Hepatic stellate cell (primary cell): Measurements from ENCODE around the gene SART1.
"Not testable (repeated sequence)": the region's sequence is repeated elsewhere in the genome, so short reads cannot be mapped to it uniquely, and the experiment has no call there.

Experiments used
- DNase-seq: peaks from one replicate; pipeline ENCODE4 v3.0.0; 2011; ENCODE audit warnings: low spot score

Gene SART1

GRCh38 chr11:65931773-65932557 is 29.6 kb upstream of the SART1 start:
- no peak for DNase-seq

- DNase-seq, result no peak
These were observed 29.0 kb upstream of the SART1 start for GRCh38 chr11:65932558-65932919.

- no peak for DNase-seq
These were observed 27.5 kb upstream of the SART1 start for GRCh38 chr11:65934014-65934413.

GRCh38 chr11:65937766-65938165 is 23.8 kb upstream of the SART1 start:
- DNase-seq, result no peak

- DNase-seq, result no peak
These were observed 19.7 kb upstream of the SART1 start for GRCh38 chr11:65941720-65942310.

GRCh38 chr11:65942531-65942930 is 19.0 kb upstream of the SART1 start:
- DNase-seq, result no peak

- no peak for DNase-seq
These were observed 17.3 kb upstream of the SART1 start for GRCh38 chr11:65944191-65944590.

- DNase-seq, result no peak
These were observed 16.8 kb upstream of the SART1 start for GRCh38 chr11:65944767-65945166.

GRCh38 chr11:65945430-65945911 is 16.1 kb upstream of the SART1 start, which contains the start of gene TSGA10IP:
TSGA10IP (plus strand) TSS chr11:65945480; CDS start chr11:65945676, 196 bp downstream.
- no peak for DNase-seq

- DNase-seq, result no peak
These were observed 15.5 kb upstream of the SART1 start for GRCh38 chr11:65945941-65946558.

GRCh38 chr11:65946655-65947054 is 14.9 kb upstream of the SART1 start:
- no peak for DNase-seq

- no peak for DNase-seq
These were observed 14.4 kb upstream of the SART1 start for GRCh38 chr11:65947133-65947532.

GRCh38 chr11:65947603-65948125 is 13.9 kb upstream of the SART1 start:
- DNase-seq, result no peak

- not testable (repeated sequence) for DNase-seq
These were observed 10.8 kb upstream of the SART1 start for GRCh38 chr11:65950711-65951110.

GRCh38 chr11:65951641-65952040 is 9.9 kb upstream of the SART1 start:
- DNase-seq, result not testable (repeated sequence)

- DNase-seq, result no peak
These were observed 9.4 kb upstream of the SART1 start for GRCh38 chr11:65952052-65952521.

GRCh38 chr11:65953471-65953870 is 8.1 kb upstream of the SART1 start:
- no peak for DNase-seq

- no peak for DNase-seq
These were observed 6.8 kb upstream of the SART1 start for GRCh38 chr11:65954771-65955170.

- no peak for DNase-seq
These were observed 3.2 kb upstream of the SART1 start for GRCh38 chr11:65958291-65958690.

- no peak for DNase-seq
These were observed 2.6 kb upstream of the SART1 start for GRCh38 chr11:65958774-65959420.

GRCh38 chr11:65960824-65961266 is 689 bp upstream of the SART1 start:
- DNase-seq, result no peak

- no peak for DNase-seq
These were observed 619 bp downstream of the SART1 start for GRCh38 chr11:65962141-65962564.
